ENCODE results near the gene CUL1.

DNA sequence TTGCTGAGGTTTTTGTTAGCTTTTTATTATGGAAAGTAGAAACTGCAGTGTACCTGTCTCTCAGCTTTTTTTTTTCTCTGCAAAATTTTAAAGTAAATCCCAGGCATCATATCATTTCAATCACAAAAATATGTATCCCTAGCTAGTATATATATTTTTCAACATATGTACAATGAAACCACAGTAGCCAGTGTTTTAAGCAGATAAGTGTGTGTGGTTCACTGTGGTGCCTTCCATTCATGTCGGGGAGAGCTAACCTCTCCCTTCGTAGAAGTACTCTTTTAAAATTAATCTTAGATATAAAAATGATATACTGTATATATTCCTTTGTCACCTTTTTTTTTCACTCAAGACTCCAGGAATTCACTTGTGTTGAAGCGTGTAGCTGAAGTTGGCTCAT is 22.7 kb downstream of the CUL1 start:
- no peak for TF ChIP-seq POLR2A (IDR thresholded peaks at IDR 0.05)
- TF ChIP-seq, protein P1, sequence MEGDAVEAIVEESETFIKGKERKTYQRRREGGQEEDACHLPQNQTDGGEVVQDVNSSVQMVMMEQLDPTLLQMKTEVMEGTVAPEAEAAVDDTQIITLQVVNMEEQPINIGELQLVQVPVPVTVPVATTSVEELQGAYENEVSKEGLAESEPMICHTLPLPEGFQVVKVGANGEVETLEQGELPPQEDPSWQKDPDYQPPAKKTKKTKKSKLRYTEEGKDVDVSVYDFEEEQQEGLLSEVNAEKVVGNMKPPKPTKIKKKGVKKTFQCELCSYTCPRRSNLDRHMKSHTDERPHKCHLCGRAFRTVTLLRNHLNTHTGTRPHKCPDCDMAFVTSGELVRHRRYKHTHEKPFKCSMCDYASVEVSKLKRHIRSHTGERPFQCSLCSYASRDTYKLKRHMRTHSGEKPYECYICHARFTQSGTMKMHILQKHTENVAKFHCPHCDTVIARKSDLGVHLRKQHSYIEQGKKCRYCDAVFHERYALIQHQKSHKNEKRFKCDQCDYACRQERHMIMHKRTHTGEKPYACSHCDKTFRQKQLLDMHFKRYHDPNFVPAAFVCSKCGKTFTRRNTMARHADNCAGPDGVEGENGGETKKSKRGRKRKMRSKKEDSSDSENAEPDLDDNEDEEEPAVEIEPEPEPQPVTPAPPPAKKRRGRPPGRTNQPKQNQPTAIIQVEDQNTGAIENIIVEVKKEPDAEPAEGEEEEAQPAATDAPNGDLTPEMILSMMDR (IDR thresholded peaks at IDR 0.05) = no peak

Data from ovary (tissue), 3 donors.